ENCODE results near the gene RHBG. TPM values are rescaled to one million over a fixed set of nuclear protein-coding genes. Genes with fewer than 3 reads are reported as not detected.

The RHBG gene
- total and polyA plus RNA-seq, 2 donors (not counting 1 experiment from before 2014, with no cell fraction given) = not detected

DNA sequence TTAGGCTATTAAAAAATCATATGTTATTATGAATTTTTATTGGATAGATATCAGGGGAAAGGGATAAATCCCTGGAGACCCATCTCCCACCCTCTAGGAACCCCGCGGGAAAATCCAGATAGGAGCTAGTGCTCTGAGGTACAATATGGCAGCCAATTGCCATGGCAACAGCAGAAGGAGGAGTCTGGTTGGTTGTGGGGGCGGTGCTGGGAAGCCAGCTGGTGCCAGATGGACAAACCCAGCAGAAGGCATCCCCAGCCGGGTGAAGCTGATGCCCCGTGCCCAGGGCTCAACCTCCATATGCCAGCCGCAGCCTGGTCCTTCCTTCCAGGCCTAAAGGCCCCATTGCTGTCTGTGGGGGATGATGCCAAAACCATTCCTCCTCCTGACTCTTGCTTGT lies 38.3 kb downstream of the RHBG start:
- Histone ChIP-seq H2AFZ (ENCODE audit: insufficient read depth, low read depth, low read length, poor library complexity, severe bottlenecking) (no peak overlapping the region), H3K9ac (ENCODE audit: low read length) (no peak overlapping the region), H3K36me3 (replicated peaks in 1 of 2; ENCODE audit: control extremely low read depth in 1 of 2, control insufficient read depth in 1 of 2, extremely low read depth in 1 of 2, insufficient read depth in 2 of 2, low read length in 1 of 2) (no peaks in the 10 kb centered on the region), H4K20me1 (ENCODE audit: control insufficient read depth, insufficient read depth, low read length, poor library complexity, severe bottlenecking) (no peaks in the 10 kb centered on the region), H3K27ac (ENCODE audit: low read length in 2 of 2) (no peak overlapping the region), H3K4me1 (ENCODE audit: control insufficient read depth in 2 of 2, insufficient read depth in 2 of 2, low read length in 2 of 2) (no peaks in the 10 kb centered on the region), H3K27me3 (replicated peaks in 1 of 4; ENCODE audit: control extremely low read depth in 1 of 4, control insufficient read depth in 3 of 4, insufficient read depth in 4 of 4, low read length in 3 of 4) (peaks cover 0 to 42% (median 3%) of the 10 kb centered on the region in 4 experiments), H3K4me3 (ENCODE audit: control extremely low read depth in 1 of 5, extremely low read depth in 1 of 5, insufficient read depth in 1 of 5, low read depth in 2 of 5, low read length in 4 of 5) (no peak overlapping the region), H3K9me3 (ENCODE audit: control extremely low read depth in 1 of 3, control insufficient read depth in 2 of 3, insufficient read depth in 1 of 3, low read length in 2 of 3) (peaks cover 0 to 2% (median 0%) of the 10 kb centered on the region in 3 donors), H3K4me2 (replicated peaks; ENCODE audit: low read depth, low read length, poor library complexity, severe bottlenecking) (no peak overlapping the region), H3K79me2 (ENCODE audit: control insufficient read depth, insufficient read depth, low read length) (no peaks in the 10 kb centered on the region)
- no peaks in the 10 kb centered on the region for H3K9me3 Mint-ChIP-seq (ENCODE audit: insufficient read depth)
- no peak for TF ChIP-seq EZH2 (IDR thresholded peaks at IDR 0.05; ENCODE audit: borderline replicate concordance, insufficient read depth, low read depth, low read length, poor library complexity, severe bottlenecking)
- TF ChIP-seq, protein P1, sequence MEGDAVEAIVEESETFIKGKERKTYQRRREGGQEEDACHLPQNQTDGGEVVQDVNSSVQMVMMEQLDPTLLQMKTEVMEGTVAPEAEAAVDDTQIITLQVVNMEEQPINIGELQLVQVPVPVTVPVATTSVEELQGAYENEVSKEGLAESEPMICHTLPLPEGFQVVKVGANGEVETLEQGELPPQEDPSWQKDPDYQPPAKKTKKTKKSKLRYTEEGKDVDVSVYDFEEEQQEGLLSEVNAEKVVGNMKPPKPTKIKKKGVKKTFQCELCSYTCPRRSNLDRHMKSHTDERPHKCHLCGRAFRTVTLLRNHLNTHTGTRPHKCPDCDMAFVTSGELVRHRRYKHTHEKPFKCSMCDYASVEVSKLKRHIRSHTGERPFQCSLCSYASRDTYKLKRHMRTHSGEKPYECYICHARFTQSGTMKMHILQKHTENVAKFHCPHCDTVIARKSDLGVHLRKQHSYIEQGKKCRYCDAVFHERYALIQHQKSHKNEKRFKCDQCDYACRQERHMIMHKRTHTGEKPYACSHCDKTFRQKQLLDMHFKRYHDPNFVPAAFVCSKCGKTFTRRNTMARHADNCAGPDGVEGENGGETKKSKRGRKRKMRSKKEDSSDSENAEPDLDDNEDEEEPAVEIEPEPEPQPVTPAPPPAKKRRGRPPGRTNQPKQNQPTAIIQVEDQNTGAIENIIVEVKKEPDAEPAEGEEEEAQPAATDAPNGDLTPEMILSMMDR (IDR thresholded peaks at IDR 0.05) = no peak
- intact Hi-C loops (cut with micrococcal nuclease) = no loop called here
- POLR2A ChIA-PET = no interaction called here
- CTCF ChIA-PET = interaction anchor here (1.1 to 1.9 kb wide), 3 partner anchors 22 to 39 kb away, joined by 3 to 9 read pairs (median 4); no protein-coding TSS in a partner anchor
- no peak overlapping the region for H3K4me3 Mint-ChIP-seq
- H3K27ac Mint-ChIP-seq = no peak overlapping the region
- no peak for ATAC-seq (ENCODE audit: low read depth)
- WGBS (ENCODE audit: insufficient coverage) = no CpG with 5 or more reads among the region's 6 CpGs
- H3K27me3 Mint-ChIP-seq = peaks cover 58% of the 10 kb centered on the region
- H3K4me1 Mint-ChIP-seq = no peaks in the 10 kb centered on the region
- DNase-seq = no peak

DNA sequence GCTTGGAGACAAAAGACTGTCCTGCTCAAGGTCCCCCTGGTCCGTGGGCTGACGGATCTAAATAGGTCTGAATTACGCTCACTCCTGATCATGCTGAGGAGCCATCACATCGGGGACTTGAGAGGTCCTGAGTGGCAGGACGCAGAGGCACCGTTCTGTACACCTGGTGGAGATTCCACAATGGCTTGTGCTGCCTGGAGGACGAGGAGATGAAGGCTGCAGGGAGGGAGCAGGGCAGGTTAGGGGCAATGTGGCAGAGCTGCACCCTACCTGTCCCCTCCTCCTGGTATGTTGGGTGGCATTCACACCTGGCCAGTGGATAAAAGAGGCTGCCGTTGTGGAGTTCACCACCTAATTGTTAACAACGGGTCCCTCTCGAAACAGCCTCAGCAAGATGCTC lies 38.7 kb downstream of the RHBG start:
- no peak for DNase-seq
- H3K4me3 ChIP-seq (ENCODE audit: control extremely low read depth in 1 of 5, extremely low read depth in 1 of 5, insufficient read depth in 1 of 5, low read depth in 2 of 5, low read length in 4 of 5) = no peak overlapping the region
- H3K4me1 ChIP-seq (ENCODE audit: control insufficient read depth in 2 of 2, insufficient read depth in 2 of 2, low read length in 2 of 2) = no peaks in the 10 kb centered on the region
- H3K4me2 ChIP-seq (replicated peaks; ENCODE audit: low read depth, low read length, poor library complexity, severe bottlenecking) = no peak overlapping the region
- peaks cover 0 to 40% (median 3%) of the 10 kb centered on the region in 4 experiments for H3K27me3 ChIP-seq (replicated peaks in 1 of 4; ENCODE audit: control extremely low read depth in 1 of 4, control insufficient read depth in 3 of 4, insufficient read depth in 4 of 4, low read length in 3 of 4)
- H3K27ac ChIP-seq (ENCODE audit: low read length in 2 of 2) = no peak overlapping the region
- CTCF ChIA-PET = interaction anchor here (1.1 to 1.9 kb wide), 3 partner anchors 22 to 38 kb away, joined by 3 to 9 read pairs (median 4); no protein-coding TSS in a partner anchor
- POLR2A ChIA-PET = no interaction called here
- H3K79me2 ChIP-seq (ENCODE audit: control insufficient read depth, insufficient read depth, low read length) = no peaks in the 10 kb centered on the region
- ATAC-seq (ENCODE audit: low read depth) = no peak
- TF ChIP-seq EZH2 (IDR thresholded peaks at IDR 0.05; ENCODE audit: borderline replicate concordance, insufficient read depth, low read depth, low read length, poor library complexity, severe bottlenecking) = no peak
- TF ChIP-seq, protein P1 (IDR thresholded peaks at IDR 0.05) = no peak
- Mint-ChIP-seq H3K27me3 (peaks cover 56% of the 10 kb centered on the region), H3K4me1 (no peaks in the 10 kb centered on the region), H3K4me3 (no peak overlapping the region), H3K9me3 (ENCODE audit: insufficient read depth) (no peaks in the 10 kb centered on the region), H3K27ac (no peak overlapping the region)
- no peaks in the 10 kb centered on the region for H3K36me3 ChIP-seq (replicated peaks in 1 of 2; ENCODE audit: control extremely low read depth in 1 of 2, control insufficient read depth in 1 of 2, extremely low read depth in 1 of 2, insufficient read depth in 2 of 2, low read length in 1 of 2)
- H2AFZ ChIP-seq (ENCODE audit: insufficient read depth, low read depth, low read length, poor library complexity, severe bottlenecking) = no peak overlapping the region
- WGBS (ENCODE audit: insufficient coverage) = 85% methylated on average over 10 of the region's 10 CpGs
- peaks cover 0 to 2% (median 0%) of the 10 kb centered on the region in 3 donors for H3K9me3 ChIP-seq (ENCODE audit: control extremely low read depth in 1 of 3, control insufficient read depth in 2 of 3, insufficient read depth in 1 of 3, low read length in 2 of 3)
- intact Hi-C loops (cut with micrococcal nuclease) = no loop called here
- H3K9ac ChIP-seq (ENCODE audit: low read length) = no peak overlapping the region
- no peaks in the 10 kb centered on the region for H4K20me1 ChIP-seq (ENCODE audit: control insufficient read depth, insufficient read depth, low read length, poor library complexity, severe bottlenecking)

All from B cell (primary cell).